ENCODE data around the gene KCNMA1.
A peak's percentile ranks its signal among the peaks of the same experiment; 100 is the strongest.

Gene KCNMA1

DNA sequence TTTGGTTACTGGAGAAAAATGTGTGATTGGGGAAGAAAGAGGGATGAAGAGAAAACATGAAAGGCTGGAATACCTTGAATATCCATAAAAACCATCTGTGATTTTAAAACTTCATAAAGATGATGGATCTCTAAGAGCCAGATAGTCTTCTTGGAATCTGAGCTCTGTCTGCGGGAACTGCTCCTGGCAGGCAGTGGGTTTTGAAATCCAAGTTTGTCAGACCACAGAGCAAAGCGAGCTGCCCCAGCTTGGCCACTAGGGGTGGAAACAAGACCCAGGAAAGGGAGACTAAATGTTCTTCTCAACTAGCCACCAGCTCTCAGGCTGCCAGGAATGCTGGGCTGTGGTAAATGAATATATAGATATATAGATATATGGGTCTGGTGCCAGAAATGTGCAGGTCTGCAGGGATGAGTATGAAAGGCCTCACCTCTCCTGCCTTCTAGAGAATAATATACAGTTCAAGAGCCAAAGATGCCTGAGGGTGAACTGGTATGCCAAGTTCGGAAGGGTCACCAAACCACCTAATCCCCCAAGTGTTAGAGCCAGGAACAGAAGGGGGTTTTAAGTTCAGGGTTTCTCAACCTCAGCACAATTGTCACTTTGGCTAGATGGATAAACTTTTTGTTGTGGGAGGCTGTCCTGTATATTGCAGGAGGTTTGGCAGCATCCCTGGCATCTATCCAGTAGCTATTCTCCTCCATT, 208.8 kb downstream of the KCNMA1 start:
- no peak overlapping the region for H3K9ac ChIP-seq (ENCODE audit: low read depth, low read length)
- H3K4me2 ChIP-seq (ENCODE audit: low read length), result no peak overlapping the region
- no peak overlapping the region for H3K4me3 ChIP-seq (ENCODE audit: low read length)
- no peaks in the 10 kb centered on the region for H3K27me3 ChIP-seq (ENCODE audit: control insufficient read depth, insufficient read depth, low read length)
- H3K9me3 ChIP-seq (replicated peaks; ENCODE audit: low read length), result no peaks in the 10 kb centered on the region
- no peaks in the 10 kb centered on the region for H3K36me3 ChIP-seq (ENCODE audit: insufficient read depth, low read length)
- peaks cover 2% of the 10 kb centered on the region for H3K4me1 ChIP-seq (ENCODE audit: control insufficient read depth, insufficient read depth, low read length)

DNA sequence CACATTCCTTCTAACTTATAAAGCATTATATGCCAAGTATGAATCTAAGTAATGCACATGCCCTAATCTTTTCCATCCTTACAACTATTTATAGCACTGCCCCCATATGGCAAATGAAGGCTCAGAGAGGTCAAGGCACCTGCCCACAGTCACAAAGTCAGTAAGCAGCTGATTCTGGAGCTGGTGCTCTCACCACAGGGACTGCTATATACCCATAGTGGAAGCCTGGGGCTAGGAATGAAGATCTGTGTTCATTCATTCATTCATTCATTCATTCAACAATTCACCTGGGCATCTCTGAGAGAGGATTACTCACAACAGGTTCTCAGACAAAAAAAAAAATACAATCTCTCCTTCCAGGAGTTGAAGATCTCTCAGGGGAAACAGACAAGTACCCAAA, 213.4 kb downstream of the KCNMA1 start:
- no peaks in the 10 kb centered on the region for H3K9me3 ChIP-seq (replicated peaks; ENCODE audit: low read length)
- H3K4me1 ChIP-seq (ENCODE audit: control insufficient read depth, insufficient read depth, low read length), result peaks cover 2% of the 10 kb centered on the region
- H3K27me3 ChIP-seq (ENCODE audit: control insufficient read depth, insufficient read depth, low read length), result no peaks in the 10 kb centered on the region
- no peaks in the 10 kb centered on the region for H3K36me3 ChIP-seq (ENCODE audit: insufficient read depth, low read length)
- H3K4me3 ChIP-seq (ENCODE audit: low read length), result no peak overlapping the region
- H3K9ac ChIP-seq (ENCODE audit: low read depth, low read length), result no peak overlapping the region
- H3K4me2 ChIP-seq (ENCODE audit: low read length), result no peak overlapping the region

DNA sequence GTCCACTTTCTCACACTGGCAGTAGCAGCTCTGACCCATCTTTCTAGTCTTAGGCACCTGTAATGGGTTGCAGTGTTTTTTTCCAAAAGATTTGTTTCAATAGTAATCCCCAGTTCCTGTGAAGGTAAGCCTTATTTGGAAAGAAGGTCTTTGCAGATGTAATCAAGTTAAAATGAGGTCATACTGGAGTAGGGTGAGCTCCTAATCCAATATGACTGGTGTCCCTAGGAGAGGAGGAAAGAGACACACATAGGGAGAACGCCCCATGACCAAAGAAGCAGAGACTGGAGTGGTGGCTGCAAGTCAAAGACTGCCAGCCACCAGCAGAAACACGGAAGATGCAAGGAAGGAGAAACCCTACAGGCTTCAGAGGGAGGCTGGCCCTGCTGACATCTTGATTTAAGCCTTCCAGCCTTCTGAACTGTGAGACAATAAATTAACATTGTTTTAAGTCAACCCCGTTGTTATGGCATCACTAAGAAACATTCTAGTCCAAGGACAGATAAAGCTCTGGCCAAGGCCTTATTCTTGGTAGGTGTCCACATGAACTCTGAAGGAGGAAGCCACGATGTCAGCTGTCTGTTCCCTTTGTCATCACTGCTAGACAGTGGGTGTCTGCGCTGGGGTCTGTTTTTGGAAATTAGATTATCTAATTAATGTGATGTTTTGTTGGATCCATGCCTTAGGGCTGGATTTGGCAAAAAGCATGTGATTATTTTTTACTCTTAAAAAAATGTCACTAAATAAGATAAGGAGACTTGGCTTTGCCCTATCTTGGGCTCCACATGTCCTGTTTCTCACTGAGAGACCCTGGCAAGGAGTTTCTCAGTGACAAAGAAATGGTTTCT, 214.9 kb downstream of the KCNMA1 start:
- peaks cover 8% of the 10 kb centered on the region for H3K4me1 ChIP-seq (ENCODE audit: control insufficient read depth, insufficient read depth, low read length)
- no peak overlapping the region for H3K9ac ChIP-seq (ENCODE audit: low read depth, low read length)
- H3K9me3 ChIP-seq (replicated peaks; ENCODE audit: low read length), result no peaks in the 10 kb centered on the region
- H3K4me3 ChIP-seq (ENCODE audit: low read length), result no peak overlapping the region
- H3K36me3 ChIP-seq (ENCODE audit: insufficient read depth, low read length), result no peaks in the 10 kb centered on the region
- no peak overlapping the region for H3K4me2 ChIP-seq (ENCODE audit: low read length)
- no peaks in the 10 kb centered on the region for H3K27me3 ChIP-seq (ENCODE audit: control insufficient read depth, insufficient read depth, low read length)

DNA sequence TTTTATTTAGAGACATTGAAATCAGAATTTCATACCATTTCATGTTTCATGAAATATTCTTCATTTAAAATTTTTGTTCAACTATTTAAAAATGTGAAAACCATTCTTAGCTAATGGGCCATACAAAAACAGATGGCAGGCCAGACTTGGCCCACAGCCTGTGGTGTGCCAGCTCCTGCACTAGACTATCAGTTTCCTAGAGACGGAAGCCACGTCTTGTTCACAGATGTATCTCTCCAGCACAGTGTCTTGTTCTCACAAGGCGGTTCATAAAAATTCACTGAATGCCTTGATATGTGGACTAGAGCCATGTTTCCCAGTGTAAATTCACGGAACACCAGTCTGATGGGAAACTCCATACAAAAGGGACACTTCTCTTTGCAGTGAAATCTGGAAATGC, 216.0 kb downstream of the KCNMA1 start:
- Histone ChIP-seq H3K9me3 (replicated peaks; ENCODE audit: low read length) (no peaks in the 10 kb centered on the region), H3K4me3 (ENCODE audit: low read length) (no peak overlapping the region), H3K4me1 (ENCODE audit: control insufficient read depth, insufficient read depth, low read length) (peaks cover 19% of the 10 kb centered on the region), H3K27me3 (ENCODE audit: control insufficient read depth, insufficient read depth, low read length) (no peaks in the 10 kb centered on the region), H3K4me2 (ENCODE audit: low read length) (no peak overlapping the region), H3K36me3 (ENCODE audit: insufficient read depth, low read length) (no peaks in the 10 kb centered on the region), H3K9ac (ENCODE audit: low read depth, low read length) (no peak overlapping the region)

DNA sequence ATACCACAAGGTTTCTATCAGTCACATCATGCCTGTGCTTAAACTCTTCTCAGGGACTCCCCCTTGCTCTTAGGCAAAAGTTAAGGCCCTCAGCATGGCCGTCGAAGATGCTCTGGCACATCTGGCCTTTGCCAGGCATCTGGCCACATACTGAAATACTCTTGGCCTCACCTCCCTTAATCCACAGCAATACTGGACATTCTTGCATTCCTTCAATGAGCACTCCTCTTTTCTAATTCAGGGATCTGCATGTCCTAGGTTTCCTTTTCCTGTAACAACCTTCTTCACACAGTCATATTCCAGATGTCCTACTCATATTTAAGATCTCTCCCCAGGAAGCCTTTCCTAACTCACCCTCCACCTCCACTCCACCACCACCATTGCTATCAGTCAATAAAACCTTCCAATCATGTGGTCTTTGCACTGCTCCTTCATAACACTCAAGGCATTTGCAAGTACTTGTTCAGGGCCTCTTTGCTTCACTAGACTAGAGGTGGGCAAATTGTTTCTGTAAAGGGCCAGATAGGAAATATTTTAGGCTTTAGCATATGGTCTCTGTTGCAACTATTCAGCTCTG, 216.6 kb downstream of the KCNMA1 start:
- H3K9ac ChIP-seq (ENCODE audit: low read depth, low read length), result no peak overlapping the region
- H3K9me3 ChIP-seq (replicated peaks; ENCODE audit: low read length), result no peaks in the 10 kb centered on the region
- no peak overlapping the region for H3K4me3 ChIP-seq (ENCODE audit: low read length)
- H3K4me2 ChIP-seq (ENCODE audit: low read length), result no peak overlapping the region
- no peaks in the 10 kb centered on the region for H3K27me3 ChIP-seq (ENCODE audit: control insufficient read depth, insufficient read depth, low read length)
- peaks cover 24% of the 10 kb centered on the region for H3K4me1 ChIP-seq (ENCODE audit: control insufficient read depth, insufficient read depth, low read length)
- H3K36me3 ChIP-seq (ENCODE audit: insufficient read depth, low read length), result no peaks in the 10 kb centered on the region

DNA sequence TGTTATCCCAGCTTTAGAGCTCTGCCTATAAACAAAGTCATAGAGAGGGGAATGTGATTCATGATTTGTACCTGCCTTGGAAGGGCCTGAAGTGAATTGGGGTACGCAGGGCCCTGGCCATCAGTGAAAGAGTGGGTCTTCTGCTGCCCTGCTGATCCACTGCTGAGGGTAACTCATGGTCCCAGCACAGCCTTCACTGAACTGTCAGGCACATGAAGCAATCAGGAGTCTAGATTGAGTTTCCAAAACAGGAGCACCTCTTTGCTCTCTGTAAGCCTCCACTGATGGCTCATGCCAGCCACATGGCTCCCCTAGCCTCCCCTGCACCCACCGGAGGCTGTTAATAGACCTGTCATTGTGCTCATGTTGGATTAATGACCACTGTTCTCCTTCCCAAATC, 217.6 kb downstream of the KCNMA1 start:
- no peak overlapping the region for H3K4me3 ChIP-seq (ENCODE audit: low read length)
- no peaks in the 10 kb centered on the region for H3K9me3 ChIP-seq (replicated peaks; ENCODE audit: low read length)
- no peak overlapping the region for H3K4me2 ChIP-seq (ENCODE audit: low read length)
- H3K27me3 ChIP-seq (ENCODE audit: control insufficient read depth, insufficient read depth, low read length), result no peaks in the 10 kb centered on the region
- H3K36me3 ChIP-seq (ENCODE audit: insufficient read depth, low read length), result no peaks in the 10 kb centered on the region
- H3K4me1 ChIP-seq (ENCODE audit: control insufficient read depth, insufficient read depth, low read length), result peaks cover 35% of the 10 kb centered on the region
- H3K9ac ChIP-seq (ENCODE audit: low read depth, low read length), result no peak overlapping the region

DNA sequence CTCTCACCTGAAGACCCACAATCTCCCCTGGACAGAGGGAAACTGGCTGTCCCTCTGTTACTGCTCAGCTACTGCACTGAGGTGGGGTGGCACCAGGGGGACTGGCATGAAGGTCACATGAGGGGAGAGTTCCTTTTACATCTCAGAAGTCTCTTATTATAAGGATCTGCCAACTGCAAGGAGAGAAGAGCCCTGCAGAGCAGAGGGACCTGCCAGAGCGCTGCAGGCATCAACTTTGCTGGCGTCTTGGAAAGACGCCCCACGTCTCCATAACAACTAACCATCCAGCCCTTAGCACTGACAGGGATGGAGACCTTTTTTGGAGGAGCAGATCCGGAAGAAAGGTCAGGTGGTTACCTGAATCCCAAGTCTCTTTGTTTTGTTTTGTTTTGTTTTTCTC, 218.6 kb downstream of the KCNMA1 start:
- H3K27me3 ChIP-seq (ENCODE audit: control insufficient read depth, insufficient read depth, low read length), result no peaks in the 10 kb centered on the region
- no peak overlapping the region for H3K4me2 ChIP-seq (ENCODE audit: low read length)
- H3K4me3 ChIP-seq (ENCODE audit: low read length), result no peak overlapping the region
- no peak overlapping the region for H3K9ac ChIP-seq (ENCODE audit: low read depth, low read length)
- no peaks in the 10 kb centered on the region for H3K9me3 ChIP-seq (replicated peaks; ENCODE audit: low read length)
- peaks cover 38% of the 10 kb centered on the region for H3K4me1 ChIP-seq (ENCODE audit: control insufficient read depth, insufficient read depth, low read length)
- H3K36me3 ChIP-seq (ENCODE audit: insufficient read depth, low read length), result no peaks in the 10 kb centered on the region

DNA sequence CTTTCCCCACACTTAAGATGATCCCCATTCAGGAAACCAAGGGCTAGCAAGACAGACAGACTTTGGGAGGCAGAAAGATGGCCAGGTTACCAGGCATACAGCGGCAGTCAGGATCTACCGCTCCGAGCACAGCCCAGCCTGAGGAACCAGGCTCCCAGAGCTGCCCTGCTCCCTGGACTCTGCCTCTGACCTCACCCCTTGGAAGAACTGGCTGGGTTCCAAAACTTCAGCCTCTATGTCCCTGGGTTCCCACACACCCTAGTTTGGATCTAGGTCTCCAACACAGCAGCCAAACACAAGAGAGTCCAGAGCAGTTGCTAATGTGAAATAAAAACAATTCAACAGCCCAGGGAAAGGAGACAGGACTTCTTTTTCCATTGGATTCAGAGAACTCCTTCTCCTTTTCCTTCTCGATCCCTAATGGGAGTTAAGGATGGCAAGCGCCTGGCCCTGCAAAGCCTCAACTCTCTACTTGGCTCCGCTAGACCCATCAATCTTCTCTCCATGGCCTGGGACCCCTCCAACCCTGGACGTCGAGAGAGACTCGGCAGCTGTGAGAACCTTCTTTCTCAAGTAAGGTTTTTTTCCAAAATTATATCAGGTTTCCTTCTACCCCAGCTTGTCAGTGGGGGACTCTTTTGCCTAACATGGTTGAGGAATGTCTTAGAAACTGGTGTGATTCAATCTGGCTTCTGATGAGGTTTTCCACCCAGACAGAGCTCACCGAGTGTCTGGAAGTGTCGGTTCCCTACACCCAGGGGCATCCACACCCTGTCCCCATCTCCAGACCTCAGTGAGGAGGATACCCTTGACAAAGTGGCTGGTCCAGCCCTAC, 219.6 kb downstream of the KCNMA1 start:
- H3K4me3 ChIP-seq (ENCODE audit: low read length), result no peak overlapping the region
- no peak overlapping the region for H3K4me2 ChIP-seq (ENCODE audit: low read length)
- H3K9me3 ChIP-seq (replicated peaks; ENCODE audit: low read length), result no peaks in the 10 kb centered on the region
- peaks cover 38% of the 10 kb centered on the region for H3K4me1 ChIP-seq (ENCODE audit: control insufficient read depth, insufficient read depth, low read length)
- H3K36me3 ChIP-seq (ENCODE audit: insufficient read depth, low read length), result no peaks in the 10 kb centered on the region
- no peak overlapping the region for H3K9ac ChIP-seq (ENCODE audit: low read depth, low read length)
- no peaks in the 10 kb centered on the region for H3K27me3 ChIP-seq (ENCODE audit: control insufficient read depth, insufficient read depth, low read length)

DNA sequence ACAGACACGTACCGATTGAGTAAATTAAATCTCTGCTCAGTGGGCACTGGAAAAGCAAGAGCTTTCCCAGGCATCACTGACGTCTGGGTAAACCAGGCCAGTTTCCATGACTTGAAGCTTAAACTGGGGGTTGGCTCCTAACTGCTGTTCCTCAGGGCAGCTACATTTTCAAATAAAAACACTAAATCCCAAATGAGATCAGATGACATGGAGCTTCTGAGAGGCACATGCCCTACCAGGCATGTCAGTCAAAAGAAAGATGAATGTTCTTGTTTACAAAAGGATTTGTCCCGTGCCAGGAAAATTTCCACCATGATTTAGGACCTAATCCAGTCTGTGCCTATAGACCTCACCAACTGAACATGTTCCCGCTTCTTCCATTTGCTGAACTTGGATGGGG, 220.2 kb downstream of the KCNMA1 start:
- peak overlapping the region; percentile 60 for H3K9ac ChIP-seq (ENCODE audit: low read depth, low read length)
- no peaks in the 10 kb centered on the region for H3K36me3 ChIP-seq (ENCODE audit: insufficient read depth, low read length)
- peak overlapping the region; percentile 49 for H3K4me2 ChIP-seq (ENCODE audit: low read length)
- H3K27me3 ChIP-seq (ENCODE audit: control insufficient read depth, insufficient read depth, low read length), result no peaks in the 10 kb centered on the region
- no peak overlapping the region for H3K4me3 ChIP-seq (ENCODE audit: low read length)
- H3K9me3 ChIP-seq (replicated peaks; ENCODE audit: low read length), result no peaks in the 10 kb centered on the region
- peaks cover 38% of the 10 kb centered on the region for H3K4me1 ChIP-seq (ENCODE audit: control insufficient read depth, insufficient read depth, low read length)

DNA sequence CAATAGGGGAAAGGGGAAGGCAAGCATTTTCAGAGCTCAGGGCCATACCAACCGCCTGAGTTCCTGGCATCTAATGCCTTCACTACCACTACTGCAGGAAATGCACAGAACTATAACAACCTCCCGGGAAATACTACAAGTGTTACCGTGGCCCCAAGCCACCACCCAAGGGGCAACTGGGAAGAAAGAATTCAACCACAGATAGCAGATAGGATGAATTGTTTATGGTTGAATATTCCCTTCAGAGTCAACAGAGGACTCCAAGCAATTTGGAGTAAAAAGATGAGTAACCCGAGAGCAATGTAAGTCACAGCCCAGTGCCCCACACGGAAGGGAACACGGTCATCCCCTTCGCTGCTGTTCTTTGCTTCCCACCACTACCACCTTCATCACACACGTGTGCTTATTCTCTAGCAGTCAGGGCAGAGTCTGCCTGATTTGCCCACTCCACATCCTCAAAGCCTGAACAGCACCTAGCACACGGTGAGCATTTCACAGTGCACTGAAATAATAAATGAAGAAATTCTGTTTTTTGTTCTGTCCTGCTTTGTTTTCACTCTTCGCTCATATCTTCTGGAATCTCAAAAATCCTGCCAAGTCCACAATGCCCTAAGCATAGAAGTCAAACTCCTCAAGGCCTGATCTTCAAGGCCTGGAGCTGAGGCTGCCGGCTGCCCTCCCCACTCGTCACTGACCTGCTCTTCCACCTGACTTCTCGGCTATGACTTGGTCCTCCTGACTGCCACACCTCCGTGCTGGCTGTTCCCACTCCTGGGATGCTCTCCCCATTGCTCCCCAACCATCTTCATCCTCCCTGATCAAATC, 221.1 kb downstream of the KCNMA1 start:
- Histone ChIP-seq H3K9ac (ENCODE audit: low read depth, low read length) (peak overlapping the region; percentile 69), H3K27me3 (ENCODE audit: control insufficient read depth, insufficient read depth, low read length) (no peaks in the 10 kb centered on the region), H3K36me3 (ENCODE audit: insufficient read depth, low read length) (no peaks in the 10 kb centered on the region), H3K9me3 (replicated peaks; ENCODE audit: low read length) (no peaks in the 10 kb centered on the region), H3K4me2 (ENCODE audit: low read length) (peak overlapping the region; percentile 49), H3K4me1 (ENCODE audit: control insufficient read depth, insufficient read depth, low read length) (peaks cover 38% of the 10 kb centered on the region), H3K4me3 (ENCODE audit: low read length) (peak overlapping the region; percentile 1)

Data from skeletal muscle satellite cell (primary cell).